Activated naive CD4-positive, alpha-beta T cell treated with anti-CD3 and anti-CD28 coated beads, Interleukin-2, amount 50 U/mL, for 72 hours (primary cell): ENCODE data around the gene BCOR. TPM values are rescaled to one million over a fixed set of nuclear protein-coding genes. Genes with fewer than 3 reads are reported as not detected.

Experiments
- ATAC-seq, 2 donors: fragments of 150-1000 bp; cut with Tn5 transposase; 2 replicates each; pipeline ENCODE4 v1.10.0; 2021; ENCODE audit warnings: mild to moderate bottlenecking in 2 of 2, moderate library complexity in 2 of 2
- DNase-seq, 2 donors: peaks; one replicate each; pipeline ENCODE4 v3.0.0; 2021 to 2022; ENCODE audit warnings: low spot score in 2 of 2
- H3K27ac Mint-ChIP-seq, 2 donors: one replicate each; pipeline ENCODE4 v1.8.0; 2022; ENCODE audit warnings: mild to moderate bottlenecking in 2 of 2, mixed read lengths in 2 of 2
- H3K36me3 Mint-ChIP-seq, 2 donors: one replicate each; pipeline ENCODE4 v1.8.0; 2022; ENCODE audit warnings: mixed read lengths in 2 of 2
- H3K9me3 Mint-ChIP-seq, 2 donors: one replicate each; pipeline ENCODE4 v1.8.0; 2022; ENCODE audit warnings: mixed read lengths in 2 of 2
- total RNA-seq, 2 donors: library from RNA; stranded (reverse); gene quantifications; one replicate each; pipeline ENCODE4 v1.2.3, GENCODE V29; 2022

The BCOR gene
- total RNA-seq, 2 donors from 2014 or later = 46.9 to 48.3 TPM

DNA sequence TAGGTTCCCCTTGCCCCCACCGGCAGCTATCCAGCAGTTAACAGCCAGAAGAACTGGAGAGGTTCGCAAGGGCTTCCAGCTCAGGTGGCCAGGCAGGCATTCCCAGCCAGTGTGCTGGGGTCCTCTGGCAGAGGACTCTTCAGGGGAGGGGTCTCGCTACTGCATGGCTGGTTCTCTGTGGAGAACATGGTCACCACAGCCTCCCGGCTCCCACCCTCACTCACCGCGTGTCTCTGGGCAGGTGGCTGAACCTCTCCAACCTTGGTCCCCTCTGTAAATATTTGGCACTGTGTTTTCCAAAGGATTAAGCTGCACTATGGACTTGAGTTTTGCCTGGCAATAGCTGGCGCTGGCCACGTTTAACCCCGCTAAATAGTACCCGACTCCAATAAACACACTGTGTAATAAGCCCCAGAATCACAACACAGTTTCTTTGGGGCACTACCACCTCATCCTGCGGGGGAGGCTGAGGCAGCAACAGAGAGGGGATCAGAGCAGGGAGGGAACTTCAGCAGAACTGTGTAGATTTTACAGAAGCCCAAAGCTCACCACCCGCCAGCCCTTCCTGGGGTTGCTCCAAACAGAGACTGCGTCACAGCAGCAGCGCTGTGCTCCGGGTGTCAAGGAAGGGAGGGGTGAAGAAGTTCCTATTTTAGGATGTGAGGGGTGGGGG, 15.2 kb downstream of the BCOR start:
- DNase-seq (no peak), ATAC-seq (peak; percentile 21 to 29)
- no peak overlapping the region for H3K27ac Mint-ChIP-seq
- H3K36me3 Mint-ChIP-seq = peaks cover 0 to 4% of the 10 kb centered on the region in 2 donors
- no peaks in the 10 kb centered on the region for H3K9me3 Mint-ChIP-seq

DNA sequence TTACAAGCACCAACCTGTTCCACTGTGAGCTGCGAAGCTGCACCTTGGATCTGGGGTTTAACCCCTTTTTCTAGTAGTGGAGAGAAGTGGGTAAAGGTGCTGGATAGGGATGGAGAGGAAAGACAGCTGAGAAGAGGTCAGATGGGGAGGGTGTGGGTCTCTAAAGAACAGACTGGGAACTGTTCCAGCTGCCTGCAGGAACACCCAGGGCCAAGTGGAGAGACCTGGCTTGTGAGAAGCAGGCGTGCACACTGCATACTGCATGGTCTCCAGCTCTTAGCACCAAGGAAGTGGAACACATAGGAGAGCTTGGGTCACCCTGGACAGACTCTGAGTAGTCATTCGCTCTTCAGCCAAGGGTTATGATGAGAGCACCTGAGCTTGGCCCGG, 16.1 kb downstream of the BCOR start:
- Mint-ChIP-seq H3K36me3 (peaks cover 0 to 5% of the 10 kb centered on the region in 2 donors), H3K9me3 (no peaks in the 10 kb centered on the region), H3K27ac (no peak overlapping the region)
- ATAC-seq (no peak), DNase-seq (no peak)

DNA sequence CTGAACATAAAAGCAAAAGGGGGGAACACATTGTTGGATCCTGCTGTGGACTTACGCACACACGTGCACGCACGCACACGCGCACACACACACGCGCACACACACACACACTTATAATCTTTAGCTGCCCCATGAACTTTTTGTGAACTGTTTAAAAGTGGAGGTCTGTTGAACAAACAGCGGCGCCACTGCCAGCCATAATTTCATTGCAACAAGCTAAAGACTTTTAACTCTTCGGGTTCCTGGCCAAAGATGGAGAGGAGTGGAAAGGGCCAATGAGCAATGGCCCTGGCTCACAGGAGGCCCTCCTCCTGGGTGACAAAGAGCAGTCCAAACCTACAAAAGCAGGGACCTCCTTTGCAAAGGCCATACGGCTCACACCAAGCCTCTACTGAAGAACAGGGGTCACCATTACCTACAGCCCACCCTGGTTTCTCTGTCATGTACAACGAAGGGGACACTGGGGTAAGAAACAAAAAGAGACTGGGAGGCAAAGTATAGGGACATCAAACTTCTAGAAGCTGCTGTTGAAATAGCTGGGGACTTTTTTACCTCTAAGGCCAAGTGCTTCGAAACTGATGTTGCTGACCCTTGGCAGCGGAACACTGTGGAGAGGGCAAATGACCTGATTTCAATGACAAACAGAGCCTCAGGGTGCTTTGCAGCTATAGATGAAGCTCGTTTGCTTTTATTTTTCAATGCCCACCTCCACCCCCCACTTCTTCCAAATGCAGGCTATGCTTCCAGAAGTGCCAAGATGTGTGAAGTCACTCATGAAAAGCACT, 16.7 kb downstream of the BCOR start:
- no peak for DNase-seq
- Mint-ChIP-seq H3K9me3 (no peaks in the 10 kb centered on the region), H3K27ac (no peak overlapping the region), H3K36me3 (peaks cover 0 to 4% of the 10 kb centered on the region in 2 donors)
- no peak for ATAC-seq

DNA sequence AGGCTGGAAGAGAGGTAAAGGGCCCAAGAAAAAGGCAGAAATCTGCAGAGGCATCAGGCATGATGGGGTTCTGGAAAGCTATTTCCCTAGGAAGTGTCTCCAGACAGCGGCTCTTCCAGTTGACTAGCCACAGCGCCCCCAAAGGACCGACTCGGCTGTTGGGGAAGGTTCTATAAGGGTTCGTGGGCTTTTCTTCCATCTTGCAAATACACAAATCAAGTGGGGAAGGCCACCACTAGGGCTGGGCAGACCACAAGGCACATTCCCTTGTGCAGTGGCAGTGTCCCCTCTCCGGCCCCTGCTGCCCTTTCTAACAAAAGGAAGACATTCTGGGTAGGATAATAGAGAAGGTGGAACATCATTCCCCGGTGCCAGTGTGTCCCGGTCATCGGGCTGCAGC, 18.2 kb downstream of the BCOR start:
- ATAC-seq (no peak), DNase-seq (no peak)
- H3K9me3 Mint-ChIP-seq = no peaks in the 10 kb centered on the region
- H3K36me3 Mint-ChIP-seq = peaks cover 0 to 4% of the 10 kb centered on the region in 2 donors
- H3K27ac Mint-ChIP-seq = no peak overlapping the region

DNA sequence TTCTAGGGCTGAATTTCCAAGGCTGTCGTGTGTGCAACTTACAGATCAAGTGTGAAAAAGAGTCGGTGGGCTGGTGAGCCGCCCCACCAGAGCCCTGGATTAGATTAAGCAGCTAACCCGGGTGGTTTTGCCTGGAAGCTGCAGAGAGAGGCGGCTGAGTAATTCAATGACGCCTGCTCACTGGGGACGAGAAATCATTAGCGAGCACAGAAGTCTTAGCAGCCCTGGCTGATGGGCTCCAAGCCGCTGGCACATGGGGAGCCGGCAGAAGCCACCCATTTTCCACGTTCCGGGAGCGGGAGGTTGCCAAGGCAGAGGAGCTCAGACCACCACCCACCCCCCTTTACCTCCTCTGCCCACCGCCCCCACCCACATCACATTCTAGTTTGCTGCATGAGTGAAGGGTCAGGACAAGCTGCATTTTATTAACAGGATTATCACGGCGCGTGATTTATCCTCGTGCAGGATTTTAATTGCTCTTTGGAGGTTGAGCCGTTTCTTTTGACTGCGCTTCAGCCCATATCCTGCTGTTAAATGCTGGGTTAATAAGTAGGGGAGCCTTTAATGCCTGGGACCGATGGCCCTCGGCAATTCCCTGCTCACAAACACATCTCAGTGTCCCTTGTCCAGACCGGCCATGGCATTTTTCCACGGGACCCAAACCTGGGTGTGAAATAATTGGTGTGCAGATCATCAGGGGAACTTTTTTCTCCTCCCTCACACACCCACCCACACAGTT, 19.1 kb downstream of the BCOR start:
- Mint-ChIP-seq H3K27ac (peak overlapping the region in 1 of 2 donors; percentile 65), H3K36me3 (peaks cover under 1 to 4% of the 10 kb centered on the region in 2 donors), H3K9me3 (no peaks in the 10 kb centered on the region)
- DNase-seq = no peak
- ATAC-seq = no peak

DNA sequence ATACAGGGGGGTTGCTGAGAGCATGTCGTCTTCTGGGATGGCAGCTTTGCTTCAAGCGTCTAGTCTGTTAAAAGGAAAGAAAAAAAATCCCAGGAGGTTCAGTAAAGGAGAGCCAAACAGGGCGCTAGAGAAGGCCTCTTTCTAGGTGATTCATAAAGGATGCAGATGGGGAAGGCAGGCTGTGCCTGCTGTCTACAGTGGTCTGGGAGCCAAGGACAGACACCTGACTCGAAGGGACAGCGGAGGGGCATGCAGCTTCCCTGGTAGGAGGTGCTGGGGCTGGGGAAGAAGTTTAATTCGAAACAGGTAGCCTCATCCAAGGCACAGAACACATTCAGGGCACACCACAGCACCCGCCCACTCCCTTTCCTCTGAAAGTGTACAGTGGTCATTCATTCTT, 19.9 kb downstream of the BCOR start:
- Mint-ChIP-seq H3K27ac (peak overlapping the region in 1 of 2 donors; percentile 65), H3K9me3 (no peaks in the 10 kb centered on the region), H3K36me3 (peaks cover 7 to 8% of the 10 kb centered on the region in 2 donors)
- ATAC-seq (peak in 1 of 2 donors; percentile 42), DNase-seq (no peak)

DNA sequence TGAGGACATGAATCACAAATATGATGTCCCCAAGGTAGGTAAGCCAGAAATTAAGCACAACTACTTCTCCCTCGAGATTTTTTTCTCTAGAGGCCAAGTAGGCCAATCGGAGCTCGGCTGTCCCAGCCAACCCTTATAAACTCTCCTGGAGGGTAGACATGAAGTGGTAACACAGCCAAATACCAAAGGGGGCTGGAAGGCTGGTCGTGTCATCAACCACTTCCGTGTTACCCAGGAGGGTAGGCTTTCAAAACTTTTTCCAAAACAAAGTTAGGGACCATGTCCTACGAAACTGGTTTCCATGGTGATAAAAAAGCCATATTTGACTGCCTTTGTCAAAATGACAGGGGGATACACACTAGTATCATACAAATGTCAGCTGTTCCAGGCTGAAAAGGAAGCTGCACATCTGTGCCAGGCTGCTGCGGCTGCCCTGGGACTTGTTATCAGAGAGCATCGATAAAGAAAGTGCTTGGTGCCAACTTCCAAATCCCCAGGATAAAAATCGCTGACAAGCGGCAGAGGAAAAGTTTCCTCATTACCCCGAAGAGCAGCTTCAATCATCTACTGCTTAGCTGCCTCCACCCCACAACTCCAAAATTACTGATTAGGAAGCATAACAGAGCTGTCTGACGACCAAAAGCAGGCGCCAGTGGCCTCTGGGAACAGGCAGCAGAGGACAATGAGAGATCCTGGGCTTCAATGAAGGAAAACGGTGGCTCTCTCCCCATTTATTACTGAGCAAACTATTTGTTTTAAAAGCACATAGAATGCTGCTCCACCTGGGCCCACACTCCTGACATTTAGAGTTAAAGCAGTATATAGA, 20.8 kb downstream of the BCOR start:
- H3K27ac Mint-ChIP-seq = no peak overlapping the region
- H3K9me3 Mint-ChIP-seq = no peaks in the 10 kb centered on the region
- ATAC-seq (peak; percentile 20 to 28), DNase-seq (no peak)
- H3K36me3 Mint-ChIP-seq = peaks cover 11 to 13% of the 10 kb centered on the region in 2 donors

DNA sequence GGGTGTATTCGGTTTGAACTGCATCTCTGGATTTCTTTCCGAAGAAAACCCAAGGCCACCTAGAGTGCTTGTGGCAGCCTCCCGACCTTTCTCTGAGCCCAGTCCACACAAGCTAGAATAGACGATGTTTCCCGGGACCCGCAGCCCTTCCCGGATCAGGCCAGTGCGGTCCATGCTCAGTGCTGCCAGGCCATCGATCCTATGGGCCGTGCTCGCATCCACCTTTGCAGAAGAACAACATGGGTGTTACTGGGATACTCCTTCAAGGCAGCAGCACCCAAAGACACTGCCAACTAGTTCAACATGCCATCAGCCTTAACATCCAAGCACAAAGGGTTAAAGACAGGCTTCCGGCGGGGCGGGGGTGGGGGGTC, 22.8 kb downstream of the BCOR start:
- ATAC-seq (no peak), DNase-seq (no peak)
- no peak overlapping the region for H3K27ac Mint-ChIP-seq
- no peaks in the 10 kb centered on the region for H3K9me3 Mint-ChIP-seq
- H3K36me3 Mint-ChIP-seq = peaks cover 21 to 22% of the 10 kb centered on the region in 2 donors

DNA sequence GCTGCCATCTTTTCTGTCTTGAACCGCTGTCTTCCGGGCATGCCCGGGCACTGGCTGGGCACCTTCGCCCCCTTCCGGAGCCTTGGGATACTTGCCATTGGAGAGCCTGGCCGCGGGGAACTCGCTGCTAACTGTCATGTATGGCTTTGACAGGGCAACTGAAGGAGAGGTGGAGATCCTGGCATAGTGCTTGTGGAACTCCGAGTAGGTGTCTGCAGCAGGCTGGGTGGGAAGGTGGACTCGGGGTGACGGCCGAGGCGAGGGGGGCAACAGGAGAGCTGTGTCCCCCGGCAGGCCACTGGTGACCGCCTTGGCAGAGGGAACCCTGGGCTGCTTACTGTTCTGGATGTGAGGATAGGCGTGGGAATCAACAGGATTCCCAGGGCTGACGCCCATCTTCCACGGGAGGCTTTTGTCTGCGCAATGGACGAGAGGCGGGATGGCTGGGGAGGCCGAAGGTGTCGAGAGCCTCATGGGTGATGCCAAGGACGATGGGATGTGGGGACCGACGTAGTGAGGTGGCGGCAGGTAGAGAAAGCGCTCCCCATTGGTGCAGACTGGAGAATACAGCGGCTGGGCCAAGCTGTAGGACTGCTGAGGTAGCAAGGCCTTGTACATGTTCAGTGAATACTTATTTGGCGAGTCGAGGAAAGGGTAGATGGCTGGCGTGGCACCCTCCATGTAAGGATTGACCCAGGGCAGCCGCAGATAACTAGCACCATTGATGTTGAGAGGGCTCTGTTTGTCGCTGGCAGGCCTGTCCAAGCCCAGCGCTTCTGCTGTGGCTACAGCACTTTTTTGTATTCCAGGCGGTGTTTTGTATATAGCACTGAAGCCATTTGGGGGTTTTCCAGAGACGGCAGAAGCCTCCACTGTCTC, 23.4 kb downstream of the BCOR start:
- Mint-ChIP-seq H3K27ac (no peak overlapping the region), H3K36me3 (peaks cover 21 to 25% of the 10 kb centered on the region in 2 donors), H3K9me3 (no peaks in the 10 kb centered on the region)
- no peak for ATAC-seq
- no peak for DNase-seq

DNA sequence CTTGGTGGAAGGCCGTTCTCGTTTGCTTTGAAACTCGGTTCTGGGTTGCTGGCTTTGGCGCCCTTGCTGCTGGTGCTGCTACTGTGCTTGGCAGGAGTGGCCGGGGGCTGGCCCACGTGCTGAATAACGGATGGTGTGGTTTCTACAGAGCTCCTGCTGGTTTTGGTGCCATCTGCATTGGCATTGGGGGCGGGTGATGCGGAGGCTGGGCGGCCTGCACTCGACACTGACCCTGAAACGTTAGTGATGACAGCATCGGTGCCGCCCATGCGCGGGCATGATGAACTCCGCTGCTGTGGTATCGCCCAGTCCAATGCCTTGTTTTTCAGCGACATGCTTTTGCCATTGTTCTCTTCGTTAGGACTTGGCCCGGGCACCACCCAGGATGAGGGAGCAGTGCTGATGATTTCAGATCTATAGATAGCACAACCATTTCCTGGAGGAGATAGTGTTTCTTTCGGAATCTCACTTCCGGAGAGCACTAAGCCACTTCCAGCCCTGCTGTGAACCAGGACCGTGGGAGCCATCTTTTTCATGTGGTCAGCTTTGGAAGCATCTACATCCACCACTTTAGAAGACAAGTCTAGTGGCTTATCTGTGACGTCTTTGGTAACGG, 24.2 kb downstream of the BCOR start:
- no peaks in the 10 kb centered on the region for H3K9me3 Mint-ChIP-seq
- peaks cover 21 to 25% of the 10 kb centered on the region in 2 donors for H3K36me3 Mint-ChIP-seq
- ATAC-seq (no peak), DNase-seq (no peak)
- H3K27ac Mint-ChIP-seq = no peak overlapping the region

DNA sequence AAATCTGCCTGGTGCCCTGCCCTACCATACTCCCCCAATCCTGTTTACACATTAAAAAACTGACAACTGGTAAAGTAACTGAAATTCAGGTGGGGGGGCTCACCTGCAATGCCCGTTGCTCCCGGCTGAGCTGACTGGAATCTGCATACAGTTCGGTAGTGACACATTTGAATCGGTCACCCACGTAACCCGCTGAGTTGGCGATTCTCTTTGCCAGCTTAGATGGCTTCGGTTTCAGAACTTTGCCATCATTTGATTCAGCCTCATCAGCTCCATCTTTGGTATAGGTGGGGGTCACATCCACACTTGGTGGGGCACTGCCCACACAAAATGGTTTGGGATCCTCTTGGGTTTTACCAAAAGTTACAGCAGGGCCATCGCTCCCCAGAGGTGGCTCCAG, 25.5 kb downstream of the BCOR start:
- DNase-seq (no peak), ATAC-seq (no peak)
- peaks cover 27 to 30% of the 10 kb centered on the region in 2 donors for H3K36me3 Mint-ChIP-seq
- H3K27ac Mint-ChIP-seq = no peak overlapping the region
- no peaks in the 10 kb centered on the region for H3K9me3 Mint-ChIP-seq

DNA sequence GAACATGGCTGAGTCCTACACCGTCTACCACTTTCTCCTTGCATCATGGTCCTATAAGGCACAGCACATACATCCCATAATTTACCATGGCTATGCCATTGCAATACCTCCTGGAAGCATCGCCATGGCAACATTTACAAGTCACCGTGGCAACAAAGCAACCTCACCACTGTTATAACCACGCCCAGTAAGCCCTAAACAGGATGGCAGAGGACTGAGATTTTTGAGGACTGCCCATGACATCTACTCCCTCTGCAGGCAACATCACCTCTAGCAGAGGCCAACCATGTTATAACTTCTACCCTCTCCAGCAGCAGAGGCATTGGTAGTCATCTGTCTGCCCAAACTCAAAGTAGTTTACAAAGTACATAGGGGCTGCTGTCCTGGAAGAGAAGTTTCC, 29.7 kb downstream of the BCOR start:
- ATAC-seq (peak in 1 of 2 donors; percentile 40), DNase-seq (no peak)
- Mint-ChIP-seq H3K36me3 (peaks cover 31 to 34% of the 10 kb centered on the region in 2 donors), H3K27ac (peak overlapping the region in 1 of 2 donors; percentile 60), H3K9me3 (no peaks in the 10 kb centered on the region)

DNA sequence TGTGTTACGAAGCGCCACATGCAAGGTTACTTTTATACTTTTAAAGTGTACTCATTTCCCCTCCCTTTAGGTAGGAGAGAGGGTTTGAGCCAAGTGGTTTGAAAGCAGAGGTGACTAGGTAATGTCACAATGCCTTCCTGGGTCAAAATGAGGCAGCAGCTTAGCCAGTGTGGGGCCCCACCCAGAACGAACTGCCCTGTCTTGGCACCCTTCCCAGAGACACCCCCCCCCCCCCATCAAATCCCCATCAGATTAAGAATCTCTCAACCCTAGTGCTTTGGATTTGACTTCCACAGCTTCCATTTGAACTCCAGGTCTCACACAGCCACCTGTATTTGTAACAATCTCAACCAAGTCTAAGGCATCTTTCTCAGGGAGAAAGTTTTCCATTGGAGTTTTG, 31.1 kb downstream of the BCOR start:
- H3K9me3 Mint-ChIP-seq = no peaks in the 10 kb centered on the region
- ATAC-seq = no peak
- DNase-seq = no peak
- H3K27ac Mint-ChIP-seq = peak overlapping the region in 1 of 2 donors; percentile 77
- H3K36me3 Mint-ChIP-seq = peaks cover 29 to 34% of the 10 kb centered on the region in 2 donors

DNA sequence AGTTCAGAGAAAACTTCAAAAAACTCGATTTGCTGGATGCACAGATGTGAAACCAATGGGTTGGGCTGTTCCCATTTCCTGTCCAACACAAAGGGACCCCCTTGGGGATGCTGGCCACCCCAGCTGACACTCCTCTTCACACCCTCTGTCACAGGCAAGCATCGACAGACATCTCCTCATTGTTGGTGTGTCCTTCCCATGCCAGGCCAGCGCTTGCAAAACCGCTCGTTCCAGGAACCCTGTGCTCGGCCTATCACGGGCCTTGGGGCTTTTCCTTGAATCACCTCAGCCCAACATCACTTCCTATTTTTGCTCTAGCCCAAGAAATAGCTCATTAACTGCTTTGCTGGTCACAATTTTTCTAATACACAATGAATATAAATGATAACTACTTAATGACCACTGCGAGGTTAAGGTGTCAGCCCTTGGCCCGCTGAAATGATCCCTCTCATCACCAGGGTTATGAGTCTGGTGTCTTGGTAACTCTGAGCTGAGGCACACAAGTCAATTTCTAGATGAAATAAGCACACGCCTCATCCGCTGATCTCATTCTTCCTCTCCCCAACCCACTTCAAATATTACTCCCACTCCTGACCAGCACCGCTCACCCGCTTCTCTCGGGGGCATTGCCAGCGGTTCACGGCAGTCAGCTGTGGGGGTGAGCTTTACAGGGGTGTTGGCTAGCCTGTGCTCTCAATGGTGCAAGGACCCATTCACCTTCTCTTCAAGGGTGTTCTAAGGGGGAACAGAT, 32.3 kb downstream of the BCOR start:
- Mint-ChIP-seq H3K36me3 (peaks cover 25 to 35% of the 10 kb centered on the region in 2 donors), H3K27ac (peak overlapping the region; percentile 75 to 82), H3K9me3 (no peaks in the 10 kb centered on the region)
- ATAC-seq (peak; percentile 81 to 85), DNase-seq (no peak)
